MG63 (cell line): ENCODE results near the gene XRCC1. TPM values are rescaled to one million over a fixed set of nuclear protein-coding genes. Genes with fewer than 3 reads are reported as not detected.
"Not testable (repeated sequence)": the region's sequence is repeated elsewhere in the genome, so short reads cannot be mapped to it uniquely, and the experiment has no call there.

Experiments
- DNase-seq: peaks from one replicate; pipeline ENCODE4 v3.0.0-alpha.2; 2020
- H3K27me3 ChIP-seq: fragments of 250-450 bp; sonication (Bioruptor Pico); 2 replicates; pipeline ENCODE4 v1.5.1; 2020; ENCODE audit warnings: mild to moderate bottlenecking, moderate library complexity
- H3K36me3 ChIP-seq: fragments of 250-450 bp; sonication (Bioruptor Pico); 2 replicates; pipeline ENCODE4 v1.5.1; 2020; ENCODE audit warnings: mild to moderate bottlenecking, moderate library complexity
- H3K4me3 ChIP-seq: fragments of 250-450 bp; sonication (Bioruptor Pico); 2 replicates; pipeline ENCODE4 v1.5.1; 2020; ENCODE audit warnings: mild to moderate bottlenecking, moderate library complexity
- H3K9me3 ChIP-seq: fragments of 250-450 bp; sonication (Bioruptor Pico); 2 replicates; pipeline ENCODE4 v1.5.1; 2020; ENCODE audit warnings: mild to moderate bottlenecking, moderate library complexity
- total RNA-seq: library from RNA; depleted of rRNA; stranded (reverse); fragments of >200 nt; shearing (Covaris generic); gene quantifications from 2 replicates; pipeline ENCODE4 v1.2.3, GENCODE V29; 2014; ENCODE audit warnings: low replicate concordance

The XRCC1 gene
- total RNA-seq, 1 experiment from 2014 or later: 59.3 TPM

GRCh38 chr19:43523696-43524095, 51.6 kb downstream of the XRCC1 start:
- H3K36me3 ChIP-seq, H3K4me3 ChIP-seq, DNase-seq, H3K27me3 ChIP-seq, H3K9me3 ChIP-seq: not testable (repeated sequence)

GRCh38 chr19:43522929-43523328, 52.4 kb downstream of the XRCC1 start:
- no peak for DNase-seq
- Histone ChIP-seq H3K36me3 (no peaks in the 10 kb centered on the region; the same call in none of the 2 replicates), H3K9me3 (no peaks in the 10 kb centered on the region), H3K4me3 (no peak overlapping the region), H3K27me3 (no peaks in the 10 kb centered on the region)

- Histone ChIP-seq H3K9me3 (no peaks in the 10 kb centered on the region), H3K4me3 (no peak overlapping the region), H3K36me3 (peaks cover 9% of the 10 kb centered on the region), H3K27me3 (no peaks in the 10 kb centered on the region)
- peak; percentile 75 for DNase-seq
Measured at GRCh38 chr19:43519436-43520088, 55.8 kb downstream of the XRCC1 start.

- no peaks in the 10 kb centered on the region for H3K9me3 ChIP-seq
- no peak overlapping the region for H3K4me3 ChIP-seq
- peaks cover 14% of the 10 kb centered on the region for H3K36me3 ChIP-seq
- DNase-seq: no peak
- H3K27me3 ChIP-seq: no peaks in the 10 kb centered on the region
Measured at GRCh38 chr19:43518051-43518450, 57.3 kb downstream of the XRCC1 start.

GRCh38 chr19:43512399-43512798, 62.9 kb downstream of the XRCC1 start:
- H3K9me3 ChIP-seq, DNase-seq, H3K27me3 ChIP-seq, H3K4me3 ChIP-seq: not testable (repeated sequence)
- H3K36me3 ChIP-seq: peaks cover 26% of the 10 kb centered on the region

GRCh38 chr19:43511324-43511723, 64.0 kb downstream of the XRCC1 start:
- Histone ChIP-seq H3K27me3 (no peaks in the 10 kb centered on the region), H3K9me3 (no peaks in the 10 kb centered on the region), H3K36me3 (peaks cover 26% of the 10 kb centered on the region), H3K4me3 (no peak overlapping the region)
- DNase-seq: no peak

GRCh38 chr19:43510713-43511112, 64.6 kb downstream of the XRCC1 start:
- H3K9me3 ChIP-seq: no peaks in the 10 kb centered on the region
- H3K36me3 ChIP-seq: peaks cover 31% of the 10 kb centered on the region
- DNase-seq: no peak
- H3K27me3 ChIP-seq: no peaks in the 10 kb centered on the region
- no peak overlapping the region for H3K4me3 ChIP-seq

GRCh38 chr19:43507880-43508279, 67.4 kb downstream of the XRCC1 start:
- DNase-seq: no peak
- H3K9me3 ChIP-seq: no peaks in the 10 kb centered on the region
- no peaks in the 10 kb centered on the region for H3K27me3 ChIP-seq
- H3K4me3 ChIP-seq: no peak overlapping the region
- H3K36me3 ChIP-seq: peaks cover 17% of the 10 kb centered on the region

GRCh38 chr19:43506629-43507028, 68.7 kb downstream of the XRCC1 start:
- peaks cover 17% of the 10 kb centered on the region for H3K36me3 ChIP-seq
- no peaks in the 10 kb centered on the region for H3K9me3 ChIP-seq
- no peaks in the 10 kb centered on the region for H3K27me3 ChIP-seq
- DNase-seq: no peak
- H3K4me3 ChIP-seq: no peak overlapping the region

GRCh38 chr19:43505941-43506340, 69.4 kb downstream of the XRCC1 start:
- H3K9me3 ChIP-seq: no peaks in the 10 kb centered on the region
- no peak for DNase-seq
- peaks cover 17% of the 10 kb centered on the region for H3K36me3 ChIP-seq
- H3K27me3 ChIP-seq: no peaks in the 10 kb centered on the region
- H3K4me3 ChIP-seq: no peak overlapping the region

GRCh38 chr19:43505186-43505456, 70.2 kb downstream of the XRCC1 start:
- peaks cover 17% of the 10 kb centered on the region for H3K36me3 ChIP-seq
- no peak overlapping the region for H3K4me3 ChIP-seq
- H3K27me3 ChIP-seq: no peaks in the 10 kb centered on the region
- no peak for DNase-seq
- H3K9me3 ChIP-seq: no peaks in the 10 kb centered on the region

GRCh38 chr19:43504426-43505185, 70.7 kb downstream of the XRCC1 start, which contains the start of gene PHLDB3:
TSS of gene PHLDB3 (minus strand) at chr19:43504746. CDS start at chr19:43504118, 628 bp downstream.
- no peaks in the 10 kb centered on the region for H3K27me3 ChIP-seq
- H3K9me3 ChIP-seq: no peaks in the 10 kb centered on the region
- H3K36me3 ChIP-seq: peaks cover 15% of the 10 kb centered on the region
- DNase-seq: peak; percentile 26
- H3K4me3 ChIP-seq: peak within 1 kb of the TSS; percentile 83

- H3K27me3 ChIP-seq: no peaks in the 10 kb centered on the region
- H3K36me3 ChIP-seq: peaks cover 10% of the 10 kb centered on the region
- peak; percentile 91 for DNase-seq
- H3K9me3 ChIP-seq: no peaks in the 10 kb centered on the region
- peak overlapping the region; percentile 83 for H3K4me3 ChIP-seq
Measured at GRCh38 chr19:43503501-43504425, 71.6 kb downstream of the XRCC1 start.

- no peak overlapping the region for H3K4me3 ChIP-seq
- H3K36me3 ChIP-seq: peaks cover 4% of the 10 kb centered on the region
- DNase-seq: no peak
- no peaks in the 10 kb centered on the region for H3K9me3 ChIP-seq
- no peaks in the 10 kb centered on the region for H3K27me3 ChIP-seq
Measured at GRCh38 chr19:43502419-43502976, 72.8 kb downstream of the XRCC1 start.

- no peaks in the 10 kb centered on the region for H3K27me3 ChIP-seq
- DNase-seq: no peak
- no peaks in the 10 kb centered on the region for H3K9me3 ChIP-seq
- H3K36me3 ChIP-seq: peaks cover 10% of the 10 kb centered on the region
- no peak overlapping the region for H3K4me3 ChIP-seq
Measured at GRCh38 chr19:43501661-43502418, 73.5 kb downstream of the XRCC1 start.

- Histone ChIP-seq H3K4me3 (no peak overlapping the region), H3K27me3 (no peaks in the 10 kb centered on the region), H3K36me3 (peaks cover 6% of the 10 kb centered on the region), H3K9me3 (no peaks in the 10 kb centered on the region)
- DNase-seq: no peak
Measured at GRCh38 chr19:43499042-43499441, 76.3 kb downstream of the XRCC1 start.
